NCI-H1048 (cell line): Measurements from ENCODE around the gene TBC1D2B.

ENCODE experiments used
- DNase-seq: peaks from one replicate; lab custom pipeline; 2025; lab: John Stamatoyannopoulos, UW

TBC1D2B gene

DNA sequence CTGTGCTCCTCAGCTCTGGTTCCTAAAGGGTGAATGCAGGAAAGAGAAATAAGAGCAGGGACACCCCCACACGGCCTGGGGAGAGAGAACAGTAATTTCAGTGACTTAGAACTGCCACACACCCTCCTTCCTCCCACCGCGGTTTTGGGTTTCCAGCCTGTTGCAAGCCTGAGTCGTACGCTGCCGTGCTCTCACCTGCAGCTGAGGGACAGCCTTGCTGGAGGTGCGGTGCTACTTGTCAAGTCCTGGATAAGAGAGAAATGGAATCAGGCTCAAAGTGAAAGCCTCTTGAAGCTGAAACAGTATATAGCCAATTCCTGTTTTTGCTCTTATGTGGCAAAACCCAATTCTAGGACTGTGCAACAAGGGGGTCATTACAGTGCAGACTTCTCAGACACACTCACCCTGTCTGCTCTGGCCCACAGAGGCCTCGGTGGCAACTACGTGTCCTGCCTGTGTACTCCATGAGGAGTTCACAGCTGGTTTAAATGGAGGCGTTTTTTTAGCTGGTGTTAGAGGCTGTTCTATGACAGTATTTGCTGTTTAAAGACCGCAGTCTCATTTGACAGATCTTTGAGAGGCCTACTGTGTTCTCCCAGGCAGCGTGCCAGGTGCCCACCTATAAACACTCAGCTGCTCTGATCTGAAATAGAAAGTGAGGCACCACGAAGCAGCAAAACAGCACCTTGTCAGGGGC, 42.9 kb downstream of the TBC1D2B start:
- DNase-seq: no peak

DNA sequence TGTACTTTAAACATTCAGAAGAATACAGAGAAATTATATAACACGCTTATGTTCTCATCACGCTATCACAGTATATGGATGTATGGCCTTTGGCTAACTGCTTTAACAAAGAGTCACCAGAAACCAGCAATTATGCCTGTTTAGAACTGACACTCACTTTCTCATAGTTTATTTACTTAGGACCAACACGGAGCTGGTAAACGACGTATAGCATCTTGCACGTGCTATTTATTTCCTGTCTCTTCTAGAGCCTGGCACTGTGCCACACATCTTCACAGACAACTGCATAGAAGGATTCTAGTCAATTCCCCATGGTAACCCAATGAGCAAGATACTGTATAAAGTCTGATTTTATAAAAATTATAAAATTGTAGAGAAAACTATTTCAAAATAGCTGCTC, 43.6 kb downstream of the TBC1D2B start:
- DNase-seq: no peak

DNA sequence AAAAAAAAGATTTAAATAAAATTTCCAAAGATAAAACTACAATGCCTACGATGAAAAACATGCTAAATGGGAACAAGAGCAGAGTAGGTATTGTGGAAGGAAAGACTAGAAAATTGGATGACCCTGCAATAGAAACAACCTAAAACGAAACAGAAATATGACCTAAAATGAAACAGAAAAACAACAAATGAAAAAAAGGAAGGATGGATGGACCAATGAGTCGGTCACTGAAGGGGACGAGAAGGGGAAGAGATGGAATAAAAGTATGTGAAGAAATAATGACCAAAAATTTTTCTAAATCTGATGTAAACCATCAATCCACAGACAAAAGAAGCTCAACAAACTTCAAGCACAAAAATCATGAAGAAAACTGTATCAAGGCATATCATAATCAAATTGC, 44.8 kb downstream of the TBC1D2B start:
- DNase-seq: no peak

DNA sequence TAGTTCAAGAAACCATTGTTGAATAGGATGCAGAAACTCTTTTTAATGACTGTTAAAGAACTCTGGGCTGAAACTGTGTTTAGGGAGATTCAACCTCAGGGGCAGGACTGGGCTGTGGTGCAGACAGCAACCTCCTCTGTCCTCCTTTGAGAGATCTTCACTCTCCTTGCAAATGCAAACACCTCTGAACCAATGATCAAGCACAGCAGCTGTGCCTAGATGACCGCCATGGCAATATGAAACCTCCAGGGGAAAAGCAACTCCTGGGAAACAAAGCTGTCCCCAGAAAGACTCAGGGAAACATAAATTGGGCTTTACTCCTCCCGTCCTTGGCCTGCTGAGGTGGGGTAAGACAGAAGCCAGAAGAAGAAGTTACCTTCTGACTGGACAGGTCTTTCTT, 52.6 kb downstream of the TBC1D2B start:
- DNase-seq: no peak

DNA sequence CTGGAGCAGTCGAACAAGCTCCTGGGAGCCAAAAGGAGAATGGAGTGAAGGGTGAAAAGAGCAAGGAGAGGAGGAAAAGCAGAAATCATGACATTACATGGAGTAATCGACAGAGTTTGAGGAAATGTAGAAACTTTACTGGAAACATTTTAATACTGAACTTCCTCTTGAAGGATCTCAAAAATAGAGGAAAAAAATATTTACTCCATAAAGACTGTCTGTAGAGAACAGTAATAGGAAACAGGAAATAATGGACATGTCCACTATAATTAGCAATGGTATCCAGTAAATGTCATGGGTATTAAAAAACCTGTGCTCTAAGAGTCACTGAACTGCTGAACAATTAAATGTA, 53.0 kb downstream of the TBC1D2B start:
- DNase-seq: no peak

DNA sequence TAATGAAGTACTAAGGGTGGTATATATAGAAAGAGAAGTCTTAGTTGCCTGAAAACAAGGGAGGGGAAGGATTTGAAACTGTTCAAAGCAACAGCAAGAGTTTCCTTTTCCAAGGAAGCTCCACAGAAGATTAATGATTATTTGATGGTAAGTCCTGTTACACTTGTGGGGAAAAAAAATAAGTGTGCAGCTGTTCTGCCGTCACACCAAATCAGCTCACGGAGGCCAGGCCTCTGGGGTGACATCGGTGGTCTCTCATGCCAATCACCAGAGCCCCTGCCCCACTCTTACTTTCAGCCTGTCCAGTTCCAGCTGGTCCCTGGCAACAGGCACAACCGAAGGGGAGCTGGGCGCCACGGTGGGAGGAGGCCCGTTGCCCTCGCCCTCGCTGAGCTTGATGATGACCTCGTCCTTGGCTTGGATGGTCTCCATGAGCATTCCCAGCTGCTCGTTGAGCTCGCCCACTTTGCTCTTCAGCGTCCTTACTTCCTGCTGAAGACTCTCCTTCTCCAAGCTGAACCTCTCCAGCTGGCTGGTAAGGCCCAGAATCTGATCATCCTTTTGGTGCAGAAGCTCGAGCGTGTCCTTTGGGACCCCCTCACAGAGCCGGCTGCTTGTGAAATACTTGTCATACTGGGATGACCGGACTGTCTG, 53.5 kb downstream of the TBC1D2B start:
- no peak for DNase-seq

DNA sequence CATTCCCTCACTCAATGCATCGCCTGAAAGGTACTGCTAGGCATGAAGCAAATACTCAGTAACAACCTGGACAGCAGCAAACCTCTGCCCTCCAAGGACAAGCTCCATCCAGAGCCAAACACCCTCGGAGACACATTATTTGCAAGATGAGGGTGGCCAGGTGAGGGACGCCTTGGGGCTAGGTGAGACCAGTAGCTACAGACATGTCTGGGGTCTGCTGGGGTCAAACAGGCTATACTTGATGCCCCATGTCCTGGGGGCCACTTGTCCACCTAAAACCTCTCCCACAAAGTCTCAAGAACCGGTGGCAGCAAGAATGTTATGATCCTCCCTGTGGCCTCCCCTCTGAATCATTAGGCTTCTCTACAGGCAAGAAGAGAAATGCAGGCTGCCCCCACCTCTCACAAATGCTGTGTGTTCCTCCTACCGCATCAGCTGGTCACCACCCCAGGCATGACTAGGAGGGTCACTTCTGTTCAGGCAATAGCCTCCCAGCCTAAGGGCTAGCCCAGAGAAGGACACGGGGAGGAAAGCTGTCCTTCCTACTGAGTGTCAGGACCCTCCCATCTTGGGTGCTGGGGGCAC, 54.3 kb downstream of the TBC1D2B start:
- DNase-seq: no peak

DNA sequence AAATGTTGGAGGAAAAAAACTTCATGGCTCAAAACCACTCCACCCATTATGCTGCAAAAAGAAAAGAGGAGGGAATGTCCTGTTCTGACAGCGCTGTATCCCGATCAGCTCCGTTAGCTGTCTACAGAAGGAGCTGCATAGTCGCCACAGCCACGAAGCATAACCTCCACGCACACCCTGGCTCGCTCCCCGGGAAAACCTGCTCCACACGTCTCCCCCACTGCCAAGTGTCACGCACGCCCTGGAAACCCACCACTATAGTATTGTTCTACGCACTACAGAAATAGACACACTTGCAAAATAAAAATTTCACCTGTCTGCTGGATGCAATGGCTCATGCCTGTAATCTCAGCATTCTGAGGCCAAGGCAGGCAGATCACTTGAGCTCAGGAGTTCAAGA, 55.8 kb downstream of the TBC1D2B start:
- no peak for DNase-seq

DNA sequence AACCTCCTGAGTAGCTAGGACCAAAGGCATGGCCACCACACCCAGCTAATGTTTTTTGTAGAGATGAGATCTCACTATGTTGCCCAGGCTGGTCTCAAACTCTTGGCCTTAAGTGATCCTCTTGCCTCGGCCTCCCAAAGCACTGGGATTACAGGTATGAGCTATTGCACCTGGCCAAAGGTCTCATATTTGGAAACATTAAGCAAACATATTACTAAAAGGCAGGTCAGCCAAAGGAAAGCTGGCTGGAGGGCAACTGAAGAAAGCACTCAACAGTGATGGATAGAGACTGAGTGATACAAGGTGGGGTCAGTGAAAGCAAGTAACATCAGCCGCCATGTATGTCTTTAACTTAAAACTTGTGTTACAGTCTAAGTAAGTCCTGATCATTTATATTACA, 57.5 kb downstream of the TBC1D2B start:
- DNase-seq: no peak

DNA sequence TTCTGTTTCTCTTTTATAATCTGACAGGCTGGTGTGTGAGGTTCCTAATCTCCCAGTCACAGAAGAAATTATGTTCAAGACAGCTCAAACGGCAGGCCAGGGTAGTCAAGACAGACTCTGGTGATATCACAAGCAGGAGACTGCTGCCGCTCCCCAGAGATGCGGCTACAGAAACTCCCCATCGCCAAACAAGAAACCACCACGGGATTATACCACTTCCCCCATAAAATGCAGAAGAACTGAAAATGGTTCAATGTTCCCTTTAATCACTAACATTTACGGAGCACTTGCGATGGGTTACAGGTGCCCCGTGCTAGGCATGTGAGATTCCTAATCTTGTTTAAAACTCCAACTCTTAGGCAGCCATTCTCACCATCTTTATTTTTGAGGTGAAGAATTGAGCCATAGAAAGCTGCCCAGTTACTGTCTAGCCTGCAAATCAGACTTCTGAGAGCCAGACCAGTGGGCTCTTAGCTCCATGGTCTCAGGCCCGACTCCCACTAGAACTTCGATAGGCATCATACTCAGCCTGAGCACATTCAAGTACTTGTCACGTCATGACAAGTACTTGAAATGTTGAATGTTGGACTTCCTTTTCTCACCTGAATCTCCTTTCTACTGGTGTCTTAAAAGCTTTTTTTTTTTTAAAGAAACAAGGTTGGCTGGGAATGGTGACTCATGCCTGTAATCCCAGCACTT, 58.4 kb downstream of the TBC1D2B start:
- no peak for DNase-seq

DNA sequence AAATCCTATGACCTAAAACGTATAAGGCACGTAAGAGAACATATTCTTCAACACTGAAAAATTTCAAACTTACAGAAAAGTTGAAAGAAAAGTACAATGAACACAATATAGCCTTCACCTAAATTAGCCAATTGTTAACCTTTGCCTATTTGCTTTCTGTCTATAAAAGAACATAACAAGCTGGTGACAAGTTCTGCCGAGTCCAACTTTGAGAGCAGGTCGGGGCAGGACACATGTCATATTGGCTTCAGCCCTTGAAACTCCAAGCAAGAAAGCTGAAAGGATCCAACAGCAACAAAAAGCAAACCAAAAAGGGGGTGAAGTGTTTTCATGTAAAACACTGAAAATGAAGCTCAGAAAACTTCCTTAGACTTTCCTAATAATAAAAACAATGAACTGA, 59.1 kb downstream of the TBC1D2B start:
- no peak for DNase-seq

DNA sequence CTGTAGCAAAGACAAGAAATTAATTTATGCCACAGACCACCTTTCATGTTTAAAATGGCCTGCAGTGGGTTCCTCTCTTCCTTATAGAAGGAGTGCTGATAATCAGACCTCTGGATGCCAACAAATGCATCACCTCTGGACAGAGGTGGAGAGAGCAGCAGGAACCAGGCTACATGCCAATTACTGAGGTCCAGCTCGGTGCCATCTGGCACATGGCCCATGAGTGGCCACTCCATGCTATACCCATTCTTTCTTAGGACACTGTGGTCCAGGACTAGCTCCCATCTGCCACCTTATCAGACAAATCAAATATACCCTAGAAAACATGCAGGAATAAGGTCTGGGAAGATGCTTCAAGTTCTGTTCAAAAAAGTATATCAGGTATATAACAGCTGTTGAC, 60.7 kb downstream of the TBC1D2B start:
- no peak for DNase-seq

DNA sequence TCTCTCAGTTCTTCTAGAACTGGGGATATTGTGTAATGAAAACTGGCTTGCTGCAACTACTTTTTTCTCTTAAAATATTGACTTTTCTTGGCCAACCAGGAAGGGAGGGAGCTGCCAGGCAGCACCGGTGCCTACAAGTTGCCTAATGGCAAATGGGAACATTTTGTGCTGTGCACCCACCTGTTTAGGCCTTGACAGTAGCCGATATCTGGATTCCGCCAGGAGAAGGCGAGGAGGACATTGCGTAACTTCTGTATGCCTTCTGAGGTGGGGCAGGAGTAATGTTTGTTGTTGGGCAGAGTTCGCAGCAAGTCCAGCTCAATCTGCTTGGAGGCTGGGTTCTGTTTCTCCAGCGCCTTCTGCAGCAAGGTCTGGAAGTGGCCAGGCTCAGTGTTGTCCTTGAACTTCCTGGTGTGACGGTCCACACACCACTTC, 64.9 kb downstream of the TBC1D2B start:
- DNase-seq: no peak

DNA sequence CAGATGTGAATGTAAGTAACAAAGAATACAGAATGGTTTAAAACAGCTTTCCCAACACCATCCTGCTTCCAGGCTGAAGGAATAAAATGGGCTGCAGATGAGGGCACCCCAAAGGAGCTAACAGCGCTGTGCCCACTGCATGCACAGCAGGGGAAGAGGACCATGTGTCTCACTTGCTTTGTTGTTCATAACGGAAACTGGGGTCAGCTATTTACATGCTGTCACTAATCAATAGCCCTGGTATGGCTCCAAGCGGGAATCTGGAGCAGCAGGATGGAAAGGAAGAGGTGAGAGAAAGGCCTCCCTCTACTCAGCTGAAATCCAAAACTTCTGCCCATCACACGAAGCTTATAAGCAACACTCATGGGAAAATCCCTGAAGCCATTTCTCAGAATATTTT, 67.4 kb downstream of the TBC1D2B start:
- DNase-seq: no peak

DNA sequence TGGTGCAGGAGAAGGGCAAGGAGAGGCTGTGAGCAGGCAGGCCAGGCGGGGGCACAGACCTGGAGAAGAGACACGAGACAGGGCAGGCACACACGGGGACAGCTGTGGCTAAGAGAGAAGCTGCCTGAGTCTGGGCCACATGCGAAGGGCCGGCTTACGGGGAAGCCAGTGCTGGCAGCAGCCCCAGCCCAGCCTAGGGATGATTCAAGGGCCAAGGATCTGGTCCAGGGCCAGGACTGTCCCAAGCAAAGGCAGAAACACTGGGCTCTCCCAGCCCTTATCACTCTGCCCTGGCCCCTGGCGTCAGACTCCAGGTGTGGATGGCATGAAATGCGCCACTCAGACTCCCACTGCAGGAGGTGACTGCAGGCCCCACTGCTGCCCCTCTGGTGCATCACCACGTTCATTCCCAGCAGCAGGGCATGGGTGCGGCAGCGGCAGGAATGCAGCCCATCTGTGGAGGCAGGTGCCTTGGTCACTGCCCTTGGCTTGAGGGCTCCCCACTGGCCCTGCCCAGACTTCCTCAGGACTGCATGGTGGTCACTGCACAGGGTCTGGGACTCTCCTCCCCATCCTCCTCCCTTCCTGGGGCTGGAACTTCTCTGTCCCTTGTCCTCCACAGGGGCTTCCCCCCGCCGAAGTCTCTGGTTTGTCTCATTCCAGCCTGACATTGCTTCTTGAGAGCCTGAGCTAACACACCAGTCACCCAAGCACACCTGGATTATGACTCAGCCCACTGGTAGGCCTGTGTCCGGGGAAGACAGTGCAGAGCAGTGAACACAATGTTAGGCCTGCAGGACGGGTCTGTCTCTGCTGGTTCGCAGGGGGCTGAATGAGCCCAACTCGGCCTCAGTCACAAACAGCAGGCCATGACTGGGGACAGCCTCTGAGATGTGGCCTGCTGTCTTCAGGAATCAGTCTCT, 69.3 kb downstream of the TBC1D2B start:
- no peak for DNase-seq

DNA sequence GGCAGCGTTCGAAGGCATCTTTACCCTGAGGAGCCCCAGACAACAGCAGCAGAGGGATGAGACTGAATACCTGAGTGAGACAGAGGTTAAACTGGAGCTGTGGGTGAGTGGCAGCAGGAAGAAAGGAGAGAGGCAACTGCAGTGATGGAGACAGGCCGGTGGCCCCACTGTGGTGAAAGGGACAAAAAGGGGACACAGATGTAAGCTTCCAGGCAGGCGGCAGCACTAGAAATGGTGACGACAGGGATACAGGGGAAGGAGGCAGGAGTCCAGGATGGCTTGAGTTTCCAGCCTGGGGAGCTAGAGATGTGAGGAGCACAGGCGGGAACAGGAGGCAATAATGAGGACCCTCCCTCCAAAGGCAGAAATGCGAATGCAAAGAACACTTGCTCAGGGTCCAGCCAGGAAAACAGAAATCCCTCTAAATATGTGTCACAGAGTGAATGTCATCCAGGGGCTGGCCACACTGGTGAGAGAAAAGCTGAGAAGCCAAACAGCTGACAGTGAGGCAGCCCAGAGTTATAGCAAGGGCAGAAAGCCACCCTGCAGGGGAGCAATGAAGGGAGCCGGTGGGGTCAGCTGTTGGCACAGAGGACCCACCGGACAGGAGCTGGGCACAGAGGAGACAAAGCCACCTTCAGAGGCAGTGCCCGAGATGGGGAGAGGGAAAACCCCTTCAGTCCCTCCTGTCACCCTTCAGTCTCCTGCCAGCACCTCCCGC, 70.1 kb downstream of the TBC1D2B start:
- no peak for DNase-seq

DNA sequence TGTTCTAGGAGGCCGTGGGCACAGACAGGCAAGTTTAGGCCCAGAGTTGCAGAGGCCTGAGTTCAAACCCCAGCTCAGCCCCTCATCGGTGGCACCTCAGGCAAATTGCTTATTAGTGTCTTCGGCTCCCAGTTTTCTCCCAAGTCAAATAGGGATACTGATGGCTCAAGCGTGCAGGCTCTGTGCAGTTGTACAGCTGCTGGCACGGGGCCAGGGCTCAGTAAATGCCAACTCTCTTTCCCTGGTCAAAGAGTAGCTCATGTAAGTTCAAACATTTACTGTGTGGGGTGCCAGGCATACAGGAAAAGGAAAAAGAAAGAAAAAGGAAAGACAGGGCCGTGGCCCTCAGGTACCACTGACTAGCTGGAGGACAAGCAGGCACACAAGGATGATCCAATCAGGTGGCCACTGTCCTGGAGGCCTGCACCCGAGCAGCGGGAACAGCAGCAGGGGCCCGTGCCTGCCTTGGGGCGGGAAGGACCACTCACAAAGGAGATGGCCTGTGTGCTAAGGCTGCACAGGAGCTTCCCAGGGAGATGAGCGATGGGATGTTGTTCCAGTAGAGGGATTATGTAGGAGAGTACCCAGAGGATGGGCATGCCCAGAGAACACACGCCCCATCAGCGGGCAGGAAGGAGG, 70.8 kb downstream of the TBC1D2B start:
- no peak for DNase-seq

DNA sequence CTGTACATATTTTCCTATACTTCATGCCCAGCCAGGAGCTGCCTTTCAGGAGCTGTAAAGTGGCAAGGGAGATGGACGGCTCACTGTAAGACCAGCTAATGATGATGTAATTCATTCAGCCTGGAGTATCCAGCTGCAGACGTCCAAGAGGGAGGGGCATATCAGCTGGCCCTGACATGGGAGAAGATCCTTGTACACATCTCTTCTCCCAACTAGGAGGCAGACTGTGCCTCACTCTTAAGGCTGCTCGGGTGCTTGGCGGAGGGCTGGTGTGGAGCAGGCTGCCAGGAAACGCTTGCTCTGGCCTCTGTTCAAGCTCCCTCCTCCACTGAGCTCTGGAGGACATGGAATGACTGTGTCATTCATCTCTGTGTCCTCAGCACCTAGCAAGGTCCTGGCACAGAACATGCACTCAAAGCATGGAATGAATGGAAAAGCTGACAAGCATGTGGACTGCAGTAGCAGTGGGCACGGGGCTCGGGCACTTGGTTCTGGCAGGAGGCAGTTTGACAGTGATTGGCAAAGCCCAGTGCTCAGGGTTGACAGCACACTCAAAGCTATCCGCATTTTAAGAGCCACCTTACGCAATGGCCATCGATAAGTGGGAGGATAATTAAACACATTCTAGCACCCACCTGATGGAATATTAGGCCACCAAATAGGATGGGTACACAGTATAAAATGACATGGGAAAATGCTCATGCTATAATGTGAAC, 72.4 kb downstream of the TBC1D2B start:
- no peak for DNase-seq

DNA sequence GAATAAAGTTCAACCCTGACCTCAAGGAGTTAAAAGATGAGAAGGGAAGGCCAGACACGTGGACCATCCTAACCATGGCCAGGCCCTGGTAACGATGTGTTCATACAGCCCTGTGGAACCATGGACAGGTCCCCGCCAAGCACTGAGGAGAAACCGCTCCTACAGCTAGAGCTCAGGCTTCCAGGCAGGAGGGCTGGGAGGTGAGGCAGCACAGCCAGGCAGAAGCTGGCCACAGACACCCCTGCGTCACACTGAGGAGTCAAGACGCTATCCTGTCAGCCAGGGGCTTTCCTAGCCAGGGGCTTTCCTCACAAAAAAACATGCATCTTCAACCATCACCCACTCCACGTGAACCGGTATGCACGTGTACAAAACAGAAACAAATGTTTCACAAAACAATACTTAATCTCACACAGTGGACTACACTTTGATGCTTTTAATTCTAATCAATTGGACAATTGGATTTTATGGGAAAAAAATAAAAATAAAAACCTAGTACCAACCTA, 73.2 kb downstream of the TBC1D2B start:
- no peak for DNase-seq

DNA sequence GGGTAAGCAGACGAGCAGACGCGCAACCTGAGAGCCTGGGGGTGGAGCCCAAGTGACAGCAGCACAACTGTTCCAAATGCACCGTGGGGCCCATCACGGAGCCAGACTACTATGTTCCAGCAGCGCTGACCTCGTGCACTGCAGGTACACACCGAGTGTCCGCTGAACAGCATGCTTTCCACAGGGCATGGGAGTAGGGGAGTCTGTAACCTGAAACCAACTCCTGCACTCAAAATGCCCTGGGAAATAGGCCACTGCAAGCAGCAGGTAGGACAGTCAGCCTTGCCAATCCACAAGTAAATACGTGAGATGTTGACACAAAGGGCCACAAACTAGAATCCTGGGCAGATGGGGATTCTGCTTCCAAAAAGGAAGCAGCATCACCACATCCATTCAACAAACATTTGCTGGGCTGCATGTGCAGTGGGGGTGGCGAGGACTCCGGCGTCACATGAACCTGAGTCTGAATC, 73.9 kb downstream of the TBC1D2B start:
- no peak for DNase-seq
